HG02610 (cell line): Measurements from ENCODE around the gene BTBD7.
"Not testable (repeated sequence)": the region's sequence is repeated elsewhere in the genome, so short reads cannot be mapped to it uniquely, and the experiment has no call there.

Source experiments
- ATAC-seq: cut with Tn5 transposase; IDR thresholded peaks from one replicate; pipeline ENCODE4 v1.9.1; 2021; ENCODE audit warnings: mild to moderate bottlenecking, moderate library complexity; ENCODE audit not compliant: unreplicated experiment

Gene BTBD7, protein sequence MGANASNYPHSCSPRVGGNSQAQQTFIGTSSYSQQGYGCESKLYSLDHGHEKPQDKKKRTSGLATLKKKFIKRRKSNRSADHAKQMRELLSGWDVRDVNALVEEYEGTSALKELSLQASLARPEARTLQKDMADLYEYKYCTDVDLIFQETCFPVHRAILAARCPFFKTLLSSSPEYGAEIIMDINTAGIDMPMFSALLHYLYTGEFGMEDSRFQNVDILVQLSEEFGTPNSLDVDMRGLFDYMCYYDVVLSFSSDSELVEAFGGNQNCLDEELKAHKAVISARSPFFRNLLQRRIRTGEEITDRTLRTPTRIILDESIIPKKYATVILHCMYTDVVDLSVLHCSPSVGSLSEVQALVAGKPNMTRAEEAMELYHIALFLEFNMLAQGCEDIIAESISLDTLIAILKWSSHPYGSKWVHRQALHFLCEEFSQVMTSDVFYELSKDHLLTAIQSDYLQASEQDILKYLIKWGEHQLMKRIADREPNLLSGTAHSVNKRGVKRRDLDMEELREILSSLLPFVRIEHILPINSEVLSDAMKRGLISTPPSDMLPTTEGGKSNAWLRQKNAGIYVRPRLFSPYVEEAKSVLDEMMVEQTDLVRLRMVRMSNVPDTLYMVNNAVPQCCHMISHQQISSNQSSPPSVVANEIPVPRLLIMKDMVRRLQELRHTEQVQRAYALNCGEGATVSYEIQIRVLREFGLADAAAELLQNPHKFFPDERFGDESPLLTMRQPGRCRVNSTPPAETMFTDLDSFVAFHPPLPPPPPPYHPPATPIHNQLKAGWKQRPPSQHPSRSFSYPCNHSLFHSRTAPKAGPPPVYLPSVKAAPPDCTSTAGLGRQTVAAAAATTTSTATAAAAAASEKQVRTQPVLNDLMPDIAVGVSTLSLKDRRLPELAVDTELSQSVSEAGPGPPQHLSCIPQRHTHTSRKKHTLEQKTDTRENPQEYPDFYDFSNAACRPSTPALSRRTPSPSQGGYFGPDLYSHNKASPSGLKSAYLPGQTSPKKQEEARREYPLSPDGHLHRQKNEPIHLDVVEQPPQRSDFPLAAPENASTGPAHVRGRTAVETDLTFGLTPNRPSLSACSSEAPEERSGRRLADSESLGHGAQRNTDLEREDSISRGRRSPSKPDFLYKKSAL

DNA sequence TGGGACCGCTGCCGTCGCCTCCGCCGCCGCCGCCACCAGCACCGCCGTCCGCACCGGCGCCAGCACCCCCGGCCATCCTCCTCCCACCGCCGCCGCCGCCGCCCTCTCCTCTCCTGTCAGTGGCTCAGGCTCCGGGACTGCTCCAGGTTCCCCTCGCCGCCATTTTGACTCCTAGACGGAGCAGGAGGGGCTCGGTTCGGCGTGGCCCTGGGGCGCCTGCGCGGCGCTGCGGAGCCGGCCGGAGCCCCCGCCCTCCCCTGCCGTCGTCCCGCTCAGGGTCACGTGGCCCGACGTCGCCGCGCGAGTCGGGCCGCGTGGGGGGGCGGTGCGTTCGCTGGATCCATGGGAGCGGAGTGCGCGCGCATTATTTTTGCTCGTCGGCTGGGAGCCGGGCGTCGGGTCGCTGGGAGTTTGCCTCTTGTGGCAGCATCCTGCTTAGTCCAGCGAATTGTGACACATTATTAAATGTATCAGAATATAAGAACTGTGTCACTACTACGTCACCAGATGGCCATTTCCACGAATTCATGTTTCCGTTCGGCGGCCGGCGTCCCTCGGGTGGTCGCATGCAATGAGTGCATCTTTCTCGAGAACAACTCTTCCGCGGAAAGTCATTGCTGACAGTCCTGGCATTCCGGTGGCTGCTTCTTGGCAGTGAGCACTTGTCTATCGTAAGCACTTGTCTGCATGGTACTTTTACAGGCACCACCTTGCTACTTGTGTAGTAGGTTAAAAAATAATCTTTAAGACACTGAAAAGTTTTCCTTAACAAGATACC lies at the start of gene BTBD7:
BTBD7 (minus strand) TSS at position 184 of the 778 bp plus-strand sequence. CDS start 36,985 bp downstream, outside the sequence.
- ATAC-seq: peak; percentile 78

DNA sequence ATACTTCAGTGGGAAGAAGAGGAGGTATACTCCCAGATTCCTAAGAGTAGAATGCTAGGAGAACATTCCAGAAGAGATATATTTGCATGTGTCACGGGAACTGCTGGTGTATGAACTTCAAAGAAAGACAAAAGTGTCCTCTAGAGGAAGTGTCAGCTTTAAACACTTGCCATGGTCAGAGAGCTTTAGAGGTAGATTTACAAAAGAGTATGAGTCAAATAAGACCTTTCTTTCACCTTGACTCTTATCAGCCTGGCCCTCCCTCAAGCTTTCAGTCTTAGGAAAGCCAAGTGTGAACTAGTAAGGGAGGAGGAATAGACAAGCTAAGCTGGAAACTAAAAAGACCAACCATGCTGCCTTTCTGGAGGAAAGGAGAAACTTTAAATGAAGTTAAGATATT lies 48.8 kb upstream of the BTBD7 start:
- peak; percentile 88 for ATAC-seq

DNA sequence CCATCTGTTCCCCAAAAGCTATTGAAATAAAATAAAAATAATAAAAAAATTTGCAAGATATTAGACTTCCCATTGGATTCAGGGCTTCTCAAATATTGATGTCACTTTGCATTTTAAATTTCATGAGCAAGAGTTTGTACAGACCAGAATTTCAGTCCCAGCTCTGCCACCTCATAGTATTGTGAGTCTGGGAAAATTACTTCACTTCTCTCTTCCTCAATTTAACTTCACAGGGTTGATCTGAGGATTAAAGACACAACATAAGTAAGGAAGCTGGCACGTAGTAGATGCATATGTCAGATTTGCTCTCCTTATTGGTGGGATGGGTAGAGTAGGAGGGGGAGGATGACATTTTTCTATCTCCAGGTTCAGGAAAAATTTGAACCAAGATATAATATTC lies 47.0 kb upstream of the BTBD7 start:
- no peak for ATAC-seq

DNA sequence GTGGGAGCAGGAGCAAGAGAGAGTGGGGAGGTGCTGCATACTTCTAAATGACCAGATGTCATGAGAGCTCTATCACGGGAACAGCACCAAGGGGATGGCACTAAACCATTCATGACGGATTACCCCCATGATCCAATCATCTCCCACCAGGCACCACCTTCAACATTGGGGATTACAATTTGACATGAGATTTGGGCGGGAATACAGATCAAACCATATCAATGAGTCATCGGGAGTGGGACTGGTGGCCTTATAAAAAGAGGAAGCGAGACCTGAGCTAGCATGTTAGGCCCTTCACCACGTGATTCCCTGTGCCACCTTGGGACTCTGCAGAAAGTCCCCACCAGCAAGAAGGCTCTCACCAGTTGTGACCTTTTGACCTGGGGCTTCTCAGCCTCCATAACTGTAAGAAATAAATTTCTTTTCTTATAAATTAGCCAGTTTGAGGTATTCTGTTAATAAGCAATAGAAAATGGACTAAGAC lies 42.9 kb upstream of the BTBD7 start:
- ATAC-seq: peak; percentile 95

DNA sequence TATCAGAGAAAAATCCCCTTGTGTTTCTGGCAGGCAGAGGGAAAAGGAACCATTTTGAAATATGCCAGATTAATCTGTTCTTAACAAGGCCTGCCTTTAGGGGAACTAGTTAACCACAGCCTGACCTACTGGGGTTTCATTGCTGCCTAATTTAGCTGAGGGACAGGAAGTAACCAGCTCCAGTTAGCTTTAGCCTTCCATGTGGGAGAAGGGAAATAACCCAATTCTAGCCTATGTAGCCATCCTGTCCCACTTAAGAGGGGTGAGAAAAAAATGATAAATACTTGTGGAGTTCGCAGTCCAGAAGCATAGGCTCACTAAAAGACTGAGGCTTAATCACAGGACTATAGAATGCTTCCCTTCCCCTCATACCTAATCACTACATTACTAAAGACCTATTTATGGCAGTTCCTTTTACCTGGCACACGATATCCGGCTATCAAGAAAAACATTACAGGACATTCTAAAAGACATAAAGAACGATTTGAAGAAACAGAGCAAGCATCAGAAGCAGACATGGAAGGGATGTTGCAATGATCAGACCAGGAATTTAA lies 37.0 kb upstream of the BTBD7 start:
- ATAC-seq: peak; percentile 89

DNA sequence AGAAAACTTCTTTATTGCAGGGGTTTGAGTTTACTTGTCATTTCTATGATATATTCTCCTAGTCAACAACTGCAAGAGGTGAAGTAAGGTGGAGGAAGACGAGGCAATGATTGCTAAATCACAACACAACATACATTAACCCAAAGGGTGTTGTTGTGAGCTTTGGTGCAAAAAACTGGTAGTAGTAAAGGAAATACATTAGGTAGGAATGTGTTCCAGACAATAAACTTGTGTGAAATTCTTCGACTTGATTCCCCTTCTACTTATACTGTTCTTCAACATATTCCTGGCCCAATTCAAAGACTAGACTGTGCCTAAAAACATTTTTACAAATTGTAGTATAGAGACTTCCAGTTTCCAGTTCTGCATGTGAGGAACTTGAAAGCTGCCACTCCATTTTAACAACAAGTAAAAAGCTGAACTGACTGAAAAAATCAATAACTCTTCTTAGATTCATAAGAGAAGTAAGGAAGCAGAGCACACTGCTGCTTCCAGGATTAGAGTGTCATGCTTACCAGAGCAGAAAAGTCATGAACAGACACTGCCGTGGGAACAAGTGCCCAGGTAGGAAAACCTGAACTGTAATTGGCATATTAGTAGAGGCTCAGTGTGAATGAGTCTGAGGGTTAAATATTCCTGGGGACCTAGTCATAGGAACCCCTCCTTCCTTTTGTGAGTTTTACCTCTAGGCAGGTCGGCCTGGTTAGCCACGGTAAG lies 36.3 kb upstream of the BTBD7 start:
- no peak for ATAC-seq

DNA sequence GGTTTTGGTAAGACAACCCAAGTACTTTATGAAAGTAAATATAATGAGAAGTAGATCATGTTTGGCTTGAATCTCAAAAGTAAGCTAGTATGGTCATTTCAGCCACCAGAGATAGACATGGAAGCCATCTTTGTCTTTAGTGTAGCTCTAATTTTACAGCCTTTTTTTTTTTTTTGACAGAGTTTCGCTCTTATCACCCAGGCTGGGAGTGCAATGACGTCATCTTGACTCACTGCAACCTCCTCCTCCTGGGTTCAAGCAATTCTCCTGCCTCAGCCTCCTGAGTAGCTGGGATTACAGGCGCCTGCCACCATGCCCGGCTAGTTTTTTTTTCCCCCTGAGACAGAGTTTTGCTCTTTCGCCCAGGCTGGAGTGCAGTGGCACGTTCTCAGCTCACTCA lies 22.0 kb upstream of the BTBD7 start:
- not testable (repeated sequence) for ATAC-seq

DNA sequence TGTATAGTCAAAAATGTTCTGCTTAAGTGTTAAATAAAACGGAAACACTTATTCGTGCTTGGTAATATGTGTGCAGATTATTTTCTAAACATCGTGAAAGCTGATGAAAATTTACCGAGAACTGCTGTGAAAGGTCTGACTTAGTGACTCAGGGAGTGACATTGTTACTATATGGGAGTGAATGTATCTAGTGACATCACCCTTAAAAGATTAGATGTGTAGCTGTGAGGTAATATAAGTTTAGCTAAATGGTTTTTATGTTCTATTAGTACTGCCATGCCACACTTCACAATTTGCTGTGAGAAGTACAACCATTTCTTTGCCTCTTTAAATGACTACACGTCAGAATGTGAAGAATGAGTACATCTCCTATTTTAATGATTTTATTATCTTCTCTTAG lies 15.5 kb upstream of the BTBD7 start:
- no peak for ATAC-seq

DNA sequence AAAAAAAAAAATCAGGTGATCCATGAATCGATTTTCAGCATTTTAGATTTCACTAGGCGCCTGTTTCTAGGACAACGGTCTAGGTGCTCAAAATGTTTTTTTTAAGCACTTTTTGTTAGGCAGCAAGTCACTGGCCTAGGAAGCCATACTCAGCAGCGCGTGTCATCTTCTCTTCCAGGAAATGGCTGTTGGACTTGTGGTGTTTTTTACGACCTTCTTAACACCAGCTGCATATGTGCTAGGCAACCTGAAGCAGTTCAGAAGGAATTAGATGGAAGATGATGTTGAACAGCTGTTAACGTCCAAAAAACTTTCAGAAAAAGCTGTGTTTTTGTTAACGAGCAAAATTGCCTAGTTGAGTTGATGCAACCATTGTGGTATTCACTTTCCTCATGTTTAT lies 15.0 kb upstream of the BTBD7 start:
- ATAC-seq: no peak

DNA sequence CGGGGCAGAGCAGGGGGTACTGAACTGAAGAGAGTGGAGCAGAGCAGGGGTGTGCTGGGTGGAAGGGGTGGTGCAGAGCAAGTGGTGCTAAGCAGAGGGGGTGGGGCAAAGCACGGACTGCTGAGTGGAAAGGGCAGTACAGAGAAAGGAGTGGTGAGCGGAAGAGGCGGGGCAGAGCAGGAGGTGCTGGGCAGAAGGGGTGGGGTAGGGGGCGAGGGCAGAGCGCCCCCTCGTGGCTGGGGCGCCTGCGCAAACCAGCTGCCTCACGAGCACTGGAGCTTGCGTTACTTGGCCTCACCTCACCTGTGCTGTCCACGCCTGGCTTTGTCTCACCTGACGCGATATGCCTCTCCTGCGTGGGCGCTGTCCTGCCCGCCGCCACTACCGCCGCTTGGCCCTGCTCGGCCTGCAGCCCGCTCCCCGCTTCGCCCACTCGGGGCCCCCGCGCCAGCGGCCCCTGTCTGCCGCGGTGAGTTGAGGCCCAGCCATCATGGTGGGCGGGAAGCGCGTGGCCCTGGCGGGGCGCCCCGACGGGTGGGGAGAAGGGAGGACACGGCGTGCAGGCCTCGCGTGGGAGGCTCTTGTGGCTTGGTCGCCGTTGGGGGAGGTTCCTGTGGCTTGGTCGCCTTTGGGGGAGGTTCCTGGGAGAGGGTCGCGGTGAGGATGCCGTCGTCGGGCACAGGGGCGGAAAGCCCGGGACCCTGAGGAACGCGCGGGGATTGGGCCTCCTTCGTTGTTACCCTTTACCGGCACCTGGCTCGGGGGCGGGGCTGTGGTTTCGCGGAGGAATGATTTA lies 14.3 kb upstream of the BTBD7 start, which contains the start of gene COX8C:
COX8C (plus strand) TSS at position 257 of the 796 bp plus-strand sequence; CDS start at position 344, 87 bp downstream.
- ATAC-seq: no peak

DNA sequence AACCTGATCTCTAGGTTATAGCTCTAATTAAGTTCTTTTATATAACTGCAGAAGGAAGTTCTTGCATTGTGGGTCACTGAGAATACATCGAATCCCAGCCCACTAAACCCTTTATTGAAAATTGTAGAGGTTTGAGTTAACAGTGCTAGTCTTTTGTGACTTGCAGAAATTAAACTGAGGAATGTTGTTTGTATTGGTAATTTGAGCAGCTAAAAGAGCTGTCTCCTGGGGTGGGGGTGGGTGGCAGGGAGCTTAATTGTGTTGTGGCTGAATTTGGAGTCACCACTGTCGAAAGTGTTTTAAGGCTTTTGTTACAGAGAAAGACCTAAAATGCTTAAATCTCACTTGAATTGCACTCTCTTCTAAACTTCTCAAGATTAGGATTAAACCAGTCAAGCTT lies 11.0 kb upstream of the BTBD7 start:
- ATAC-seq: no peak

DNA sequence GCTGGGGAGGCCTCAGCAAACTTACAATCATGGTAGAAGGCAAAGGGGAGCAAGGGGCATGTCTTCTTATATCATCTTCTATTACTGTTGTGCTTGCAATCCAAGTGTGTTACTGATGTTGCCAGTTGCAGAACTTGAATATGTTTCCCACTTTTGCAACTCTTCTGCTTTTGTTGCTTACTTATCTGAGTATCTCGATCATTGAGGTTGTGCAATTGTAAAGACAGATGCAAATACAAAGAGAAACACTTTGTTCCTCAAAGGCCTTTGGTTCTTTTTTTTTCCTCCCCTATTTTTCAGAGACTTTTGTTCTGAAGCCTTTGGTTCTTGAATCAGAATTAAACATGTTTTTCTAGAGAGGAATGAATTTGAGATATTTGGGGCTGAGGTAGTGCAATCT lies 10.4 kb upstream of the BTBD7 start:
- ATAC-seq: no peak

DNA sequence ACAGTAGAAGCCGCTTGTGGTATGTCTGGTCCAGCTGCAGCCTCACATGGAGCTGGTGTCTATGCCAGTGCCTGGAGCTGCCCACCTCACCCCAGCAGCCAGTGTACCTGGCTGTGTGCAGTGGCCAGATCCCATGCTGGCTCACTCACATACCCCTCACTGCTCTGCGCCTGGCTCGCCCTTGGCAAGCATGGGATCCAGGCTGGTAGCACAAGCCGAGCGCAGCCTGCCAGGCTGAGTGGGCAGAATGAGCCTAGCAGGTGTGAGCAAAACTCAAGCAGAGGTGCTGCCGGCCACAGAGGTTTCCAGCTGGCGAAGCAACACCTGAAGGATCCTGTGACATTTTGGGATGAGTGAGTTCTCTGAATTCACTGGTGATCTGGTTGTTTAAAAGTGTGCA lies 5.0 kb upstream of the BTBD7 start:
- ATAC-seq: no peak

DNA sequence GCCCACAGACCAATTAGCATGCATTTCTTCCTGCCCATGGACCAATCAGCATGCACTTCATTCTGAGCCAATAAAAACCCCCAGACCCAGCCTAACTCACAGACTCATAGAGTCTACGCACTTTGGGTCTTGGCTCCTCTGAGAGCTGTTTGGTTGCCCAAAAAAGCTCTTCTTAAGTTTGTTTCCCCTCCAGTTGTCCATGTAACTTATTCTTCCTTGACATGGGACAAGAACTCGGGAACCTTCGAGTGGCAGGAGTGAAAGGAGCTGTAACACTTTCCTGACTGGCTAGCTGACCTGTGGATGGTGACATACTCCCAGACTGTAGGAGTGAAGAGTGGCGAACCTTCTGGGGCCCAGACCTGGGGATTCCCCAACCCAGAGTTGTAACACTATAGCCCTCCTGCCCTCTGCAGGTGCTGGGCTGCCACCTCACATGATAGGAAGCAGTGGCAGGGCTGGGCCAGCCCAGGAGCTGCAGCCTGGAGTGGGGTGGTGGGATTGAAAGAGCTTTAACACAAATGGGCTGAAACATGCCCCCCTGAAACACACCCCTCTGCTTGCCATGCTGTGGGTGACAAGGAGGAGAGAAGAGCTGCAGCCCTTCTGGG lies 4.4 kb upstream of the BTBD7 start:
- no peak for ATAC-seq

DNA sequence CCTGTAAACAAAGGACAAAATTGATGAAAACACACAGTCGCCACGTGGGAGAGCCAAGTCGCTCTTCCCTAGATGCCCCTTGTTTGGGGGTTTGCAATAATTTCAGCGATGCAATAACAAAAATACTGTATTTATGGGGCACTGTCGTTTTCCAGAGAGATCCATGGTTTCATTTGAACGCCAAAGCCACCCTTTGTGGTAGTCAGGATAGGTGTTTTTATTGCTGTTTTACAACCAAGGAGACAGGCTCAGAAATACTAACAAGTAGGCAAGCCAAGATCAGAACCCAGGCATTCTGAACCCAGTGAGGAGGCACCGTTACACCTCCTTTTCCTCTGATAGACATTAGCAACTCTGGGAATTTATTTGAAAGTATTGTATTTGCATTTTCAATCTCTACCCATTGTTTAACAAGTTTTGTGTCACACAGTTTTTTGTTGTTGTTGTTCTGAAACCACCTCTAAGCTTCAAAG lies 831 bp upstream of the BTBD7 start:
- no peak for ATAC-seq

DNA sequence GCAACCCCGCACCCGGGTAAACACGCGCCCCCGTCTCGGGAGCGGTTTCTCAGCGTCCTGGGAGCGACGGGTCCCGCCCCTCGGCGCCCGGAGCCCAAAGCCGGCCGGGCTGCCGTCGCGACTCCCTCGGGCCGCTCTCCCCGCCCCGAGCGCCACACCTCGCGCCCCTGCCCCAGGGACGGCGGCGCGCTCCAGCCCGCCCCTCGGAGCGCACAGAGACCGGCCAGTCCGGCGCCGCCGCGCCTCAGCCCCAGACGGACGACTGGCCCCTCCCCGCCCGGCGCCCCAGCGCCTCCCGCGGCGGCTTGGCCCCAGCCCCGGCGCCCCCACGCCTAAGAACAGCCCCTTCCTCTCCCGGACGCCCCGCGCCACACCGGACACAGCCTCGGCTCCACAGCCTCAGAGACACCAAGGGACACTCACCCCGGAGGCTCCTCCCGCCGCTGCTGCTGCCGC lies 411 bp downstream of the BTBD7 start:
- peak; percentile 55 for ATAC-seq

DNA sequence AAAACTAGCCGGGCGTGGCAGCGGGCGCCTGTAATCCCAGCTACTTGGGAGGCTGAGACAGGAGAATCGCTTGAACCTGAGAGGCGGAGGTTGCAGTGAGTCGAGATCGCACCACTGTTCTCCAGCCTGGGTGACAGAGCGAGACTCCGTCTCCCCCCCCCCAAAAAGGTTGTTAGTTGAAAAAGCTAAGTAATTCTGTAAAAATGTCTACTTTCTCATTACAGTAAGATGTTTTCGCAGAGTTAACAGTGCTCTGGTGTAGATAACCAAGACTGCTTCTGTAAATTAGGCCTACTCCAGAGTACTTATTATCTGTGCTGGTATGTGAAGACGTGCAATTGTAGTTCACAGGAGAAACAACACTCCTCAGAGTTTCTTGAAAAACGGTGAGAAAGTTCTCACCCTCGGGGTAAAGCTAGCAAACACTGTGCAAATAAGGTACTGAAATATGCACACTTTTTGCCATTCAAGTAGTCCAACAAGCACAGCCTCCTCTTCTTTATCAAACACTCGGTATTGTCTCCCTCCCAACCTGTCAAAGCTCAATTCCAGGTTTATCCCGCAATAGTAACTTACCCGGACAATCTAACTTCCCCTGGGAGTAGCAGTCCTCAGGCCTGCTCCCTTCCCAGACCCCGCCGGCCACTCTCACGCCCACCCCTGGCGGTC lies 974 bp downstream of the BTBD7 start:
- peak; percentile 3 for ATAC-seq
